Panc1 (cell line): Measurements from ENCODE around the gene SLC66A2. TPM values are rescaled to one million over a fixed set of nuclear protein-coding genes. Genes with fewer than 3 reads are reported as not detected.

Experiments
- ATAC-seq: fragments of 200-7000 bp; cut with Tn5 transposase; 2 replicates; pipeline ENCODE4 v1.9.1; 2020; ENCODE audit warnings: mild to moderate bottlenecking, moderate library complexity
- BruUV-seq: library from RNA; stranded (reverse); fragments of 400-500 nt; replicated peaks from 2 replicates; lab custom pipeline; 2021; lab: Mats Ljungman, UMichigan
- CTCF ChIA-PET: fragments of 300-600 bp; sonication (Branson Sonifier 250); formaldehyde crosslinking; loops from one replicate; lab custom pipeline; 2022; ENCODE audit warnings: antibody characterized with exemption; lab: Charles Lee
- POLR2A ChIA-PET: fragments of 300-600 bp; sonication (Branson Sonifier 250); formaldehyde crosslinking; loops from one replicate; lab custom pipeline; 2022; ENCODE audit warnings: antibody characterized with exemption; lab: Charles Lee
- DNase-seq: peaks from one replicate; pipeline ENCODE4 v3.0.0-alpha.2; 2010; ENCODE audit warnings: low read depth, low spot score
- H3K27ac ChIP-seq: 2 replicates; pipeline ENCODE4 v1.5.1; 2011; ENCODE audit warnings: mild to moderate bottlenecking, low read length, inconsistent platforms
- H3K27me3 ChIP-seq: fragments of 200-500 bp; sonication (Bioruptor generic); 2 replicates; pipeline ENCODE4 v1.6.0; 2014; ENCODE audit warnings: low read length, inconsistent platforms; ENCODE audit not compliant: control insufficient read depth, insufficient read depth
- H3K36me3 ChIP-seq: fragments of 200-500 bp; sonication (Bioruptor generic); 2 replicates; pipeline ENCODE4 v1.5.1; 2014; ENCODE audit warnings: inconsistent platforms, mild to moderate bottlenecking, low read length, moderate library complexity; ENCODE audit not compliant: control insufficient read depth, insufficient read depth
- H3K4me1 ChIP-seq: 2 replicates; pipeline ENCODE4 v1.5.1; 2011; ENCODE audit warnings: inconsistent platforms, mild to moderate bottlenecking, low read length, moderate library complexity; ENCODE audit not compliant: control insufficient read depth, insufficient read depth
- H3K4me3 ChIP-seq, 2 experiments: 2 replicates each; pipeline ENCODE4 v1.5.1; 2011 to 2012; ENCODE audit warnings: low read depth in 2 of 2, low read length in 2 of 2, mild to moderate bottlenecking in 2 of 2, inconsistent platforms in 1 of 2, moderate library complexity in 1 of 2
- H3K9me3 ChIP-seq: fragments of 200-500 bp; sonication (Bioruptor generic); 2 replicates; pipeline ENCODE4 v1.5.1; 2014; ENCODE audit warnings: low read depth, mild to moderate bottlenecking, inconsistent platforms, low read length, moderate library complexity; ENCODE audit not compliant: control insufficient read depth, insufficient read depth
- POLR2AphosphoS5 ChIP-seq: IDR thresholded peaks from 2 replicates; pipeline ENCODE4 v1.6.1; 2012; ENCODE audit warnings: mild to moderate bottlenecking, low read depth, low read length, moderate library complexity
- SIN3A ChIP-seq: IDR thresholded peaks from 2 replicates; pipeline ENCODE4 v1.6.1; 2012; ENCODE audit warnings: low read depth, mild to moderate bottlenecking, low read length, moderate library complexity, borderline replicate concordance; ENCODE audit not compliant: insufficient read depth
- TCF7L2 ChIP-seq: IDR thresholded peaks from 2 replicates; pipeline ENCODE4 v1.6.1; 2011; ENCODE audit warnings: mild to moderate bottlenecking, low read depth, low read length, inconsistent platforms
- in situ Hi-C: cut with HindIII; loops from 2 replicates; pipeline ENCODE4 v1.10.0; 2016; ENCODE audit warnings: low sequenced_read_pairs, low pct_unique_long_range_greater_than_20kb
- intact Hi-C: fragments of 100-400 bp; cut with micrococcal nuclease; formaldehyde crosslinking; loops from one replicate; pipeline ENCODE4 v1.10.0; 2022; ENCODE audit not compliant: unreplicated experiment
- total RNA-seq: library from RNA; stranded (reverse); gene quantifications from one replicate; pipeline ENCODE4 v1.2.1, GENCODE V29; 2021; ENCODE audit not compliant: unreplicated experiment
- TF ChIP-seq, protein P1 (sequence below): fragments of 450-650 bp; IDR thresholded peaks from 2 replicates; pipeline ENCODE4 v1.5.1; 2017; ENCODE audit warnings: mild to moderate bottlenecking
- TF ChIP-seq, protein P2 (sequence below), 2 experiments: IDR thresholded peaks; 2 replicates each; pipeline ENCODE4 v1.6.1; 2011 to 2012; ENCODE audit warnings: low read depth in 2 of 2, control low read depth in 1 of 2, low read length in 1 of 2, mild to moderate bottlenecking in 1 of 2, moderate library complexity in 1 of 2; ENCODE audit not compliant: insufficient read depth in 1 of 2

The SLC66A2 gene
- total RNA-seq, 1 experiment from 2014 or later, result 92.5 TPM

GRCh38 chr18:79937103-79937860, 14.2 kb downstream of the SLC66A2 start:
- no TSS peak for BruUV-seq
- H3K36me3 ChIP-seq, result no peaks in the 10 kb centered on the region
- no peak overlapping the region for H3K27ac ChIP-seq
- H3K4me1 ChIP-seq, result 0 out of 2 replicates have a peak, but pooled peaks cover 3% of the 10 kb centered on the region
- peaks cover 18% of the 10 kb centered on the region for H3K9me3 ChIP-seq
- DNase-seq (no peak), ATAC-seq (no peak)
- no peaks in the 10 kb centered on the region for H3K27me3 ChIP-seq
- intact Hi-C loops, result no loop called here
- no peak overlapping the region for H3K4me3 ChIP-seq
- POLR2A ChIA-PET, result no interaction called here
- CTCF ChIA-PET, result no interaction called here
- in situ Hi-C loops, result no loop called here
- TF ChIP-seq TCF7L2, result no peak
- no peak for TF ChIP-seq POLR2AphosphoS5
- TF ChIP-seq SIN3A, result no peak
- TF ChIP-seq, protein P1, sequence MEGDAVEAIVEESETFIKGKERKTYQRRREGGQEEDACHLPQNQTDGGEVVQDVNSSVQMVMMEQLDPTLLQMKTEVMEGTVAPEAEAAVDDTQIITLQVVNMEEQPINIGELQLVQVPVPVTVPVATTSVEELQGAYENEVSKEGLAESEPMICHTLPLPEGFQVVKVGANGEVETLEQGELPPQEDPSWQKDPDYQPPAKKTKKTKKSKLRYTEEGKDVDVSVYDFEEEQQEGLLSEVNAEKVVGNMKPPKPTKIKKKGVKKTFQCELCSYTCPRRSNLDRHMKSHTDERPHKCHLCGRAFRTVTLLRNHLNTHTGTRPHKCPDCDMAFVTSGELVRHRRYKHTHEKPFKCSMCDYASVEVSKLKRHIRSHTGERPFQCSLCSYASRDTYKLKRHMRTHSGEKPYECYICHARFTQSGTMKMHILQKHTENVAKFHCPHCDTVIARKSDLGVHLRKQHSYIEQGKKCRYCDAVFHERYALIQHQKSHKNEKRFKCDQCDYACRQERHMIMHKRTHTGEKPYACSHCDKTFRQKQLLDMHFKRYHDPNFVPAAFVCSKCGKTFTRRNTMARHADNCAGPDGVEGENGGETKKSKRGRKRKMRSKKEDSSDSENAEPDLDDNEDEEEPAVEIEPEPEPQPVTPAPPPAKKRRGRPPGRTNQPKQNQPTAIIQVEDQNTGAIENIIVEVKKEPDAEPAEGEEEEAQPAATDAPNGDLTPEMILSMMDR, result no peak
- TF ChIP-seq, protein P2, sequence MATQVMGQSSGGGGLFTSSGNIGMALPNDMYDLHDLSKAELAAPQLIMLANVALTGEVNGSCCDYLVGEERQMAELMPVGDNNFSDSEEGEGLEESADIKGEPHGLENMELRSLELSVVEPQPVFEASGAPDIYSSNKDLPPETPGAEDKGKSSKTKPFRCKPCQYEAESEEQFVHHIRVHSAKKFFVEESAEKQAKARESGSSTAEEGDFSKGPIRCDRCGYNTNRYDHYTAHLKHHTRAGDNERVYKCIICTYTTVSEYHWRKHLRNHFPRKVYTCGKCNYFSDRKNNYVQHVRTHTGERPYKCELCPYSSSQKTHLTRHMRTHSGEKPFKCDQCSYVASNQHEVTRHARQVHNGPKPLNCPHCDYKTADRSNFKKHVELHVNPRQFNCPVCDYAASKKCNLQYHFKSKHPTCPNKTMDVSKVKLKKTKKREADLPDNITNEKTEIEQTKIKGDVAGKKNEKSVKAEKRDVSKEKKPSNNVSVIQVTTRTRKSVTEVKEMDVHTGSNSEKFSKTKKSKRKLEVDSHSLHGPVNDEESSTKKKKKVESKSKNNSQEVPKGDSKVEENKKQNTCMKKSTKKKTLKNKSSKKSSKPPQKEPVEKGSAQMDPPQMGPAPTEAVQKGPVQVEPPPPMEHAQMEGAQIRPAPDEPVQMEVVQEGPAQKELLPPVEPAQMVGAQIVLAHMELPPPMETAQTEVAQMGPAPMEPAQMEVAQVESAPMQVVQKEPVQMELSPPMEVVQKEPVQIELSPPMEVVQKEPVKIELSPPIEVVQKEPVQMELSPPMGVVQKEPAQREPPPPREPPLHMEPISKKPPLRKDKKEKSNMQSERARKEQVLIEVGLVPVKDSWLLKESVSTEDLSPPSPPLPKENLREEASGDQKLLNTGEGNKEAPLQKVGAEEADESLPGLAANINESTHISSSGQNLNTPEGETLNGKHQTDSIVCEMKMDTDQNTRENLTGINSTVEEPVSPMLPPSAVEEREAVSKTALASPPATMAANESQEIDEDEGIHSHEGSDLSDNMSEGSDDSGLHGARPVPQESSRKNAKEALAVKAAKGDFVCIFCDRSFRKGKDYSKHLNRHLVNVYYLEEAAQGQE (IDR thresholded peaks at IDR 0.05; ENCODE audit: insufficient read depth in 1 of 2, low read depth in 2 of 2, low read length in 1 of 2), result no peak

GRCh38 chr18:79936641-79937040, 14.8 kb downstream of the SLC66A2 start:
- Histone ChIP-seq H3K4me3 (no peak overlapping the region), H3K27ac (no peak overlapping the region), H3K36me3 (no peaks in the 10 kb centered on the region), H3K9me3 (peaks cover 24% of the 10 kb centered on the region), H3K27me3 (no peaks in the 10 kb centered on the region), H3K4me1 (0 out of 2 replicates have a peak, but pooled peaks cover 3% of the 10 kb centered on the region)
- TF ChIP-seq, protein P1, result no peak
- TF ChIP-seq TCF7L2 (no peak), SIN3A (no peak), POLR2AphosphoS5 (no peak)
- TF ChIP-seq, protein P2 (IDR thresholded peaks at IDR 0.05; ENCODE audit: insufficient read depth in 1 of 2, low read depth in 2 of 2, low read length in 1 of 2), result no peak
- CTCF ChIA-PET, result no interaction called here
- no peak for DNase-seq
- no TSS peak for BruUV-seq
- in situ Hi-C loops, result no loop called here
- intact Hi-C loops, result no loop called here
- no peak for ATAC-seq
- POLR2A ChIA-PET, result no interaction called here
